Erythroblast (primary cell): ENCODE results near the gene GDPD1.

ENCODE experiments used
- GATA1 ChIP-seq: IDR thresholded peaks from 2 replicates; pipeline ENCODE4 v1.6.1; 2011; ENCODE audit warnings: low read depth, mild to moderate bottlenecking, control low read depth, low read length, moderate library complexity
- POLR2A ChIP-seq: IDR thresholded peaks from 2 replicates; pipeline ENCODE4 v1.6.1; 2011; ENCODE audit warnings: mild to moderate bottlenecking, low read length

- TF ChIP-seq POLR2A = no peak
- no peak for TF ChIP-seq GATA1
Observed at GRCh38 chr17:59300941-59301340, 80.6 kb downstream of the GDPD1 start.
